A549 (cell line): ENCODE data around the gene TNP1. TPM values are rescaled to one million over a fixed set of nuclear protein-coding genes. Genes with fewer than 3 reads are reported as not detected.

Source experiments
- ATAC-seq, 2 experiments: fragments of 200-7000 bp in 1 of 2; fragments of >200 bp in 1 of 2; cut with Nextera tagmentation in 1 of 2; cut with Tn5 transposase in 1 of 2; 3 replicates each; pipeline versions ENCODE4 v1.8.0 to v1.9.1; 2018 to 2020; ENCODE audit warnings: mild to moderate bottlenecking in 1 of 2, moderate library complexity in 1 of 2
- CTCF ChIA-PET: fragments of 300-600 bp; sonication (Branson Sonifier 250); formaldehyde crosslinking; extraction: SDS; loops from one replicate; lab custom pipeline; 2021; ENCODE audit warnings: antibody characterized with exemption, inconsistent platforms; lab: Yijun Ruan, JAX
- POLR2A ChIA-PET: fragments of 350-600 bp; formaldehyde crosslinking; extraction: SDS; loops from one replicate; lab custom pipeline; 2021; ENCODE audit warnings: antibody characterized with exemption, inconsistent platforms; lab: Yijun Ruan, JAX
- DNase-seq, 2 experiments: peaks; one replicate each; pipeline versions ENCODE4 v3.0.0 to v3.0.0-alpha.2; 2011 to 2016; ENCODE audit warnings: low read depth in 1 of 2, low spot score in 1 of 2
- FAIRE-seq: peaks from 2 replicates; lab custom pipeline; 2011; peaks lifted over from hg19 to GRCh38; lab: Jason Lieb, UNC
- H3K27ac ChIP-seq, 2 experiments: fragments of >200 bp; sonication (Bioruptor Twin); formaldehyde crosslinking; 3 replicates each; pipeline ENCODE4 v1.5.1; 2016 to 2017
- H3K4me1 ChIP-seq: fragments of >200 bp; sonication (Bioruptor Twin); formaldehyde crosslinking; 3 replicates; pipeline ENCODE4 v1.6.1; 2016
- H3K4me2 ChIP-seq: fragments of >200 bp; sonication (Bioruptor Twin); formaldehyde crosslinking; 3 replicates; pipeline ENCODE4 v1.6.1; 2016
- H3K4me3 ChIP-seq: fragments of >200 bp; sonication (Bioruptor Twin); formaldehyde crosslinking; 3 replicates; pipeline ENCODE4 v1.5.1; 2016
- H3K9me3 ChIP-seq: fragments of >200 bp; sonication (Bioruptor Twin); formaldehyde crosslinking; 3 replicates; pipeline ENCODE4 v1.6.1; 2016
- ATOH8 ChIP-seq: fragments of 250-450 bp; sonication (Bioruptor Pico); IDR thresholded peaks from 2 replicates; pipeline ENCODE4 v1.5.0; 2020; ENCODE audit warnings: low read depth, mild to moderate bottlenecking, moderate library complexity
- CBX2 ChIP-seq: fragments of 200-600 bp; sonication (generic); IDR thresholded peaks from 2 replicates; pipeline ENCODE4 v1.6.1; 2016; ENCODE audit warnings: low read depth, mild to moderate bottlenecking, borderline replicate concordance
- CBX8 ChIP-seq: fragments of 200-600 bp; sonication (generic); IDR thresholded peaks from 2 replicates; pipeline ENCODE4 v1.6.1; 2016
- CEBPB ChIP-seq, 2 experiments: fragments of >200 bp in 1 of 2; sonication (Bioruptor Twin) in 1 of 2; formaldehyde crosslinking in 1 of 2; IDR thresholded peaks; 2 replicates each; pipeline ENCODE4 v1.6.1; 2012 to 2016
- CHD4 ChIP-seq: fragments of 200-600 bp; sonication (generic); IDR thresholded peaks from 2 replicates; pipeline ENCODE4 v1.6.1; 2016; ENCODE audit warnings: antibody characterized with exemption, mild to moderate bottlenecking, borderline replicate concordance
- EHF ChIP-seq: fragments of 250-450 bp; sonication (Bioruptor Pico); IDR thresholded peaks from 2 replicates; pipeline ENCODE4 v1.5.0; 2020; ENCODE audit warnings: mild to moderate bottlenecking
- EHMT2 ChIP-seq: fragments of 200-600 bp; sonication (generic); IDR thresholded peaks from 2 replicates; pipeline ENCODE4 v1.6.1; 2016; ENCODE audit warnings: antibody characterized with exemption, low read depth, mild to moderate bottlenecking, moderate library complexity
- FOSB ChIP-seq: fragments of 250-450 bp; sonication (Bioruptor Pico); IDR thresholded peaks from 2 replicates; pipeline ENCODE4 v1.5.0; 2020; ENCODE audit warnings: mild to moderate bottlenecking, moderate library complexity
- FOSL2 ChIP-seq, 2 experiments: fragments of 450-650 bp in 1 of 2; fragments of >200 bp in 1 of 2; sonication (Bioruptor Twin) in 1 of 2; formaldehyde crosslinking; IDR thresholded peaks; 2 replicates each; pipeline versions ENCODE4 v1.5.0 to v1.6.1; 2016 to 2020; ENCODE audit warnings: mild to moderate bottlenecking in 1 of 2, moderate library complexity in 1 of 2
- FOXS1 ChIP-seq: fragments of 250-450 bp; sonication (Bioruptor Pico); IDR thresholded peaks from 2 replicates; pipeline ENCODE4 v1.5.0; 2020; ENCODE audit warnings: mild to moderate bottlenecking, moderate library complexity
- HEYL ChIP-seq: fragments of 250-450 bp; sonication (Bioruptor Pico); IDR thresholded peaks from 2 replicates; pipeline ENCODE4 v1.8.0; 2021; ENCODE audit warnings: mild to moderate bottlenecking, moderate library complexity
- HMGXB4 ChIP-seq: fragments of 250-450 bp; sonication (Bioruptor Pico); IDR thresholded peaks from 2 replicates; pipeline ENCODE4 v1.5.0; 2021; ENCODE audit warnings: mild to moderate bottlenecking, moderate library complexity, borderline replicate concordance
- HOXA7 ChIP-seq: fragments of 250-450 bp; sonication (Bioruptor Pico); IDR thresholded peaks from 2 replicates; pipeline ENCODE4 v1.5.0; 2020; ENCODE audit warnings: mild to moderate bottlenecking, moderate library complexity
- JUN ChIP-seq, 2 experiments: fragments of >200 bp; sonication (Bioruptor Twin); formaldehyde crosslinking; IDR thresholded peaks; 2 replicates in 1 of 2; 3 replicates in 1 of 2; pipeline ENCODE4 v1.6.1; 2016 to 2017
- KDM1A ChIP-seq: fragments of 200-600 bp; sonication (generic); IDR thresholded peaks from 2 replicates; pipeline ENCODE4 v1.6.1; 2016; ENCODE audit warnings: low read depth, mild to moderate bottlenecking
- KDM5A ChIP-seq: fragments of 200-600 bp; sonication (generic); IDR thresholded peaks from 2 replicates; pipeline ENCODE4 v1.6.1; 2016; ENCODE audit warnings: antibody characterized with exemption, mild to moderate bottlenecking
- MAFK ChIP-seq: fragments of 450-650 bp; IDR thresholded peaks from 2 replicates; pipeline ENCODE4 v1.6.1; 2014; ENCODE audit not compliant: partially characterized antibody
- PHF8 ChIP-seq: fragments of 200-600 bp; sonication (generic); IDR thresholded peaks from 2 replicates; pipeline ENCODE4 v1.6.1; 2016; ENCODE audit warnings: low read depth, mild to moderate bottlenecking, antibody characterized with exemption, moderate library complexity, borderline replicate concordance
- POLR2AphosphoS2 ChIP-seq: conservative IDR thresholded peaks from 2 replicates; pipeline ENCODE4 v1.6.1; 2012; ENCODE audit warnings: low read length, improper control_type of control experiment, inconsistent platforms
- RAD21 ChIP-seq, 2 experiments: fragments of >200 bp in 1 of 2; sonication (Bioruptor Twin) in 1 of 2; formaldehyde crosslinking in 1 of 2; IDR thresholded peaks in 1 of 2; conservative IDR thresholded peaks in 1 of 2; 2 replicates in 1 of 2; 3 replicates in 1 of 2; pipeline ENCODE4 v1.6.1; 2012 to 2018; ENCODE audit warnings: inconsistent platforms in 1 of 2
- RARB ChIP-seq: fragments of 250-450 bp; sonication (Bioruptor Pico); IDR thresholded peaks from 2 replicates; pipeline ENCODE4 v1.8.0; 2021; ENCODE audit warnings: mild to moderate bottlenecking, moderate library complexity
- SREBF2 ChIP-seq: fragments of 450-650 bp; IDR thresholded peaks from 2 replicates; pipeline ENCODE4 v1.6.1; 2014; ENCODE audit warnings: mild to moderate bottlenecking, moderate library complexity
- USF2 ChIP-seq: fragments of 450-650 bp; IDR thresholded peaks from 2 replicates; pipeline ENCODE4 v1.6.1; 2014; ENCODE audit warnings: antibody characterized with exemption
- ZFP36 ChIP-seq: fragments of 450-650 bp; IDR thresholded peaks from 2 replicates; pipeline ENCODE4 v1.6.1; 2014; ENCODE audit warnings: borderline replicate concordance; ENCODE audit not compliant: partially characterized antibody
- ZNF302 ChIP-seq: fragments of 250-450 bp; sonication (Bioruptor Pico); IDR thresholded peaks from 2 replicates; pipeline ENCODE4 v1.9.0; 2021; ENCODE audit warnings: inconsistent platforms, mild to moderate bottlenecking, moderate library complexity
- ZSCAN20 ChIP-seq: fragments of 250-450 bp; sonication (Bioruptor Pico); IDR thresholded peaks from 2 replicates; pipeline ENCODE4 v1.8.0; 2022; ENCODE audit warnings: mild to moderate bottlenecking, moderate library complexity
- WGBS: methylation state at CpG from one replicate; pipeline ENCODE4 v1.1.6; 2017; ENCODE audit errors: missing lambda C conversion rate; 5-methylcytosine and 5-hydroxymethylcytosine counted together
- polyA plus RNA-seq, 4 experiments: library from polyadenylated mRNA; depleted of rRNA in 3 of 4; stranded (reverse); fragments of >200 nt; fragmentation: RNase III in 1 of 4; extraction: RNeasy Plus Mini Kit Qiagen cat#74134 plus additional on column Dnase treatment in 1 of 4; gene quantifications; 2 replicates in 3 of 4; 3 replicates in 1 of 4; pipeline ENCODE4 v1.2.3, GENCODE V29; 2011 to 2017
- TF ChIP-seq, protein P1 (sequence below): fragments of >200 bp; sonication (Bioruptor Twin); formaldehyde crosslinking; IDR thresholded peaks from 3 replicates; pipeline ENCODE4 v1.5.1; 2016
- TF ChIP-seq, protein P2 (sequence below): IDR thresholded peaks from 2 replicates; pipeline ENCODE4 v1.6.1; 2012; ENCODE audit warnings: low read depth, borderline replicate concordance

The TNP1 gene
- polyA plus RNA-seq, 2 of the 4 experiments (the other 2 are of a cell fraction), result not detected

DNA sequence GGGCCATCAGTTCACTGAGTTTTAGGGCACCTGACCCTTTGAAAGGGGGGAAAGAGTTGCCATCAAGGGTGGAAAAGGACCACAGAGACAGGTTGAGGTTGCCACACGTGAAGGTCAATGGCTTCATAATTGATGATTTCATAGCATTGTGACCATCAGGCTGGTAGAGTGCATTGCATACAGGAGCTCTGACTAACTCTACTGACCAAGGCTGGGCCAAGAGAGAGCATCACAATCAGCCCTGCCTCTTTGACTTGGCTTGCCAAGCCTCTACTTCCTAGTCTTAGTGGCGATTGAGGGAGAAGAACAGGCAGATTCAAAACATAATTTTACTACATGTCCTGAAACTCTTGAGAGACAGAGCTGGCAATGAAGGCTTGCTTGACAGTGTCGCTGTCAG lies 5.8 kb upstream of the TNP1 start:
- 60% methylated on average over 3 of the region's 3 CpGs for WGBS
- CTCF ChIA-PET, result no interaction called here
- DNase-seq, result no peak
- no peaks in the 10 kb centered on the region for H3K9me3 ChIP-seq
- ATAC-seq, result no peak
- TF ChIP-seq JUN (IDR thresholded peaks at IDR 0.05) (no peak), FOSL2 (IDR thresholded peaks at IDR 0.05) (no peak), FOSL2 (CRISPR knock-in tag; IDR thresholded peaks at IDR 0.05) (no peak), HEYL (CRISPR knock-in tag) (no peak), EHMT2 (no peak), CBX8 (no peak)
- no peaks in the 10 kb centered on the region for H3K4me1 ChIP-seq
- no peak overlapping the region for H3K4me2 ChIP-seq
- H3K4me3 ChIP-seq, result no peak overlapping the region
- no peak for FAIRE-seq
- no peak overlapping the region for H3K27ac ChIP-seq
- POLR2A ChIA-PET, result no interaction called here

- no peak for TF ChIP-seq KDM1A
- no peak for TF ChIP-seq PHF8
- TF ChIP-seq CBX8, result no peak
- TF ChIP-seq CHD4, result no peak
- TF ChIP-seq RARB (CRISPR knock-in tag), result no peak
- TF ChIP-seq ZFP36, result no peak
- no peak for TF ChIP-seq MAFK
- no peak for TF ChIP-seq CBX2
- TF ChIP-seq ATOH8 (CRISPR knock-in tag), result no peak
- TF ChIP-seq HOXA7 (CRISPR knock-in tag), result no peak
- ATAC-seq (no peak), DNase-seq (no peak), FAIRE-seq (no peak)
- POLR2A ChIA-PET, result no interaction called here
- H3K9me3 ChIP-seq, result no peaks in the 10 kb centered on the region
- no peaks in the 10 kb centered on the region for H3K4me1 ChIP-seq
- WGBS, result 56% methylated on average over 4 of the region's 4 CpGs
- no peak overlapping the region for H3K4me2 ChIP-seq
- CTCF ChIA-PET, result no interaction called here
- H3K4me3 ChIP-seq, result no peak overlapping the region
- H3K27ac ChIP-seq, result no peak overlapping the region
Observed at GRCh38 chr2:216863946-216864345, 4.1 kb upstream of the TNP1 start.

DNA sequence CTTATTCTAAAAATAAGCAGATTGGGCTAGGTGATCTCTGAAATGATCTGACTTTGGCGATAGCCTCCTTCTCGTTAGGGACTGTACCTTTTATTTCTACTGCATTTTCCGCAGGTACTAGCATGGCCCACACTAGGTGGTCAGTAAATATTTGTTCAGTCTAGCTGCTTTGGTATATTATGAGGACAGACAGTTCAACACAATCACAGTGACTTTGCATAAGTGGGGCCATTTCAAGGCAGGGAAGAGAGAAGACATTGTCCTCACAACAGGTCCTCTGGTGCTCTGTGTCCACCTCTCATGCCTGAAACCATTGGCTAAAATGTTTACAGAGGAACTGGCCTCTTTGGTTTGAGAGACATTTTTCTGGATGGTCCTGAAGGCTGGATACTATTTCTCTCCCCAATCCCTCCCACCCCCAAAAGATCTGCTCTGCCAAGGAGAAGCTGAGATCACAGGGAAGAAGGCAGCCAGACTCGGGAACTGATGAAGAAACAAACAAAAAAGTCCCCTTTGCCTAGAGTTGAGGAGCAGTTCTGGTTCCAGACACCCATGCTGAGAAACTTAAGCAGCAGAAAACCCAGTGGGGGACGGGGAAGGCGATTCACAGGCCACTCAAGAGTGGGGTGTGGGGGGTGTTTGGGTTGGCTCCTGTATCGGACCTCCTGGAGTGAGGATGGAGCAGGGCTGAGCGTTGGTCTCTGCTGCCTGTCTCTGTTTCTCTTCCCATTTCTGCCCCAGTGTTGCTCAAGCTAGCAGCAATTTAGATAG lies 2.9 kb upstream of the TNP1 start:
- no peaks in the 10 kb centered on the region for H3K9me3 ChIP-seq
- ATAC-seq (no peak), FAIRE-seq (no peak), DNase-seq (peak in 1 of 2 experiments; percentile 6)
- ChIA-PET POLR2A (no interaction called here), CTCF (no interaction called here)
- H3K4me1 ChIP-seq, result no peaks in the 10 kb centered on the region
- 52% methylated on average over 8 of the region's 8 CpGs for WGBS
- no peak overlapping the region for H3K4me3 ChIP-seq
- H3K4me2 ChIP-seq, result no peak overlapping the region
- H3K27ac ChIP-seq, result no peak overlapping the region
- no peak for TF ChIP-seq FOXS1 (CRISPR knock-in tag)
- TF ChIP-seq FOSL2 (IDR thresholded peaks at IDR 0.05), result no peak
- TF ChIP-seq FOSL2 (CRISPR knock-in tag; IDR thresholded peaks at IDR 0.05), result no peak
- no peak for TF ChIP-seq FOSB (CRISPR knock-in tag)
- TF ChIP-seq HMGXB4, result no peak
- TF ChIP-seq, protein P1, sequence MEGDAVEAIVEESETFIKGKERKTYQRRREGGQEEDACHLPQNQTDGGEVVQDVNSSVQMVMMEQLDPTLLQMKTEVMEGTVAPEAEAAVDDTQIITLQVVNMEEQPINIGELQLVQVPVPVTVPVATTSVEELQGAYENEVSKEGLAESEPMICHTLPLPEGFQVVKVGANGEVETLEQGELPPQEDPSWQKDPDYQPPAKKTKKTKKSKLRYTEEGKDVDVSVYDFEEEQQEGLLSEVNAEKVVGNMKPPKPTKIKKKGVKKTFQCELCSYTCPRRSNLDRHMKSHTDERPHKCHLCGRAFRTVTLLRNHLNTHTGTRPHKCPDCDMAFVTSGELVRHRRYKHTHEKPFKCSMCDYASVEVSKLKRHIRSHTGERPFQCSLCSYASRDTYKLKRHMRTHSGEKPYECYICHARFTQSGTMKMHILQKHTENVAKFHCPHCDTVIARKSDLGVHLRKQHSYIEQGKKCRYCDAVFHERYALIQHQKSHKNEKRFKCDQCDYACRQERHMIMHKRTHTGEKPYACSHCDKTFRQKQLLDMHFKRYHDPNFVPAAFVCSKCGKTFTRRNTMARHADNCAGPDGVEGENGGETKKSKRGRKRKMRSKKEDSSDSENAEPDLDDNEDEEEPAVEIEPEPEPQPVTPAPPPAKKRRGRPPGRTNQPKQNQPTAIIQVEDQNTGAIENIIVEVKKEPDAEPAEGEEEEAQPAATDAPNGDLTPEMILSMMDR, result no peak
- TF ChIP-seq ZSCAN20 (CRISPR knock-in tag), result no peak
- TF ChIP-seq CBX8, result no peak
- TF ChIP-seq ZNF302 (CRISPR knock-in tag), result no peak
- TF ChIP-seq SREBF2, result no peak
- no peak for TF ChIP-seq CEBPB (IDR thresholded peaks at IDR 0.05)
- TF ChIP-seq, protein P2, sequence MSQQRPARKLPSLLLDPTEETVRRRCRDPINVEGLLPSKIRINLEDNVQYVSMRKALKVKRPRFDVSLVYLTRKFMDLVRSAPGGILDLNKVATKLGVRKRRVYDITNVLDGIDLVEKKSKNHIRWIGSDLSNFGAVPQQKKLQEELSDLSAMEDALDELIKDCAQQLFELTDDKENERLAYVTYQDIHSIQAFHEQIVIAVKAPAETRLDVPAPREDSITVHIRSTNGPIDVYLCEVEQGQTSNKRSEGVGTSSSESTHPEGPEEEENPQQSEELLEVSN, result no peak
- no peak for TF ChIP-seq KDM5A
- no peak for TF ChIP-seq RAD21 (conservative IDR thresholded peaks at IDR 0.05 in 1 of 2, IDR thresholded peaks at IDR 0.05 in 1 of 2)
- TF ChIP-seq USF2, result no peak
- no peak for TF ChIP-seq RARB (CRISPR knock-in tag)
- no peak for TF ChIP-seq CHD4
- no peak for TF ChIP-seq EHF (CRISPR knock-in tag)
- no peak for TF ChIP-seq POLR2AphosphoS2
